Mucosa of stomach (tissue), 1 donor: ENCODE data around the gene ZSCAN4.

Source experiments
- H3K27me3 ChIP-seq: one replicate; pipeline ENCODE4 v1.7.0; 2013; ENCODE audit warnings: mild to moderate bottlenecking, low read length; ENCODE audit not compliant: control insufficient read depth, insufficient read depth
- H3K36me3 ChIP-seq: one replicate; pipeline ENCODE4 v1.7.0; 2013; ENCODE audit warnings: low read length; ENCODE audit not compliant: control insufficient read depth, insufficient read depth
- H3K4me1 ChIP-seq: one replicate; pipeline ENCODE4 v1.7.0; 2013; ENCODE audit warnings: mild to moderate bottlenecking, low read length; ENCODE audit not compliant: control insufficient read depth, insufficient read depth
- H3K4me3 ChIP-seq: one replicate; pipeline ENCODE4 v1.7.0; 2013; ENCODE audit warnings: low read length
- H3K9ac ChIP-seq: one replicate; pipeline ENCODE4 v1.7.0; 2013; ENCODE audit warnings: mild to moderate bottlenecking, low read length, moderate library complexity
- H3K9me3 ChIP-seq: one replicate; pipeline ENCODE4 v1.7.0; 2013; ENCODE audit warnings: mild to moderate bottlenecking, low read length, moderate library complexity; ENCODE audit not compliant: control insufficient read depth
- donor health status: Pancreatic carcinoma.

The ZSCAN4 gene

DNA sequence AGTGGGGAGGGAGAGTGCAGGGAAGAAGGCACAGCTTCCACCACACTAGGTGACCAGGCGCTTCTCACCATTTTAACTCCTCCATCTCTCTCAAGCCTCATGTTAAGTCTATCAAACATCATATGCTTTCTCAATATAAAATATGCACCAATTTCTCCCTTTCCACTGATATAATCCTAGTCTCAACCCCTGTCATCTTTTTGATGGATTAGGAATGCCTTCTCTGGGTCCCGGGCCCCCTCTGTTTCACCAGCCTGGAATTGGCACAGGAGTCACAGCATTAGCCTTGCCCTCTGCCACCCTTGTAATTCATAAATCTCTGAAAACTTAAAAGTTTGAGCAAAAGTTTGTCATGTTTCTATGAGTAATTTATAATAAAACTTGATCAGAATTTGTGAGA is at the start of gene ZSCAN4:
TSS of gene ZSCAN4 (plus strand) at position 301 of the 400 bp plus-strand sequence. CDS start 7,211 bp downstream, outside the sequence.
- Histone ChIP-seq H3K4me1 (no peaks in the 10 kb centered on the region), H3K9ac (no peak within 1 kb of the TSS), H3K36me3 (no peaks in the 10 kb centered on the region), H3K4me3 (no peak within 1 kb of the TSS), H3K27me3 (no peaks in the 10 kb centered on the region), H3K9me3 (no peaks in the 10 kb centered on the region)

GRCh38 chr19:57620673-57621348 is 47.9 kb upstream of the ZSCAN4 start:
- H3K27me3 ChIP-seq: no peaks in the 10 kb centered on the region
- H3K4me3 ChIP-seq: no peak overlapping the region
- H3K4me1 ChIP-seq: no peaks in the 10 kb centered on the region
- H3K9me3 ChIP-seq: peaks cover 85% of the 10 kb centered on the region
- H3K9ac ChIP-seq: no peak overlapping the region
- peaks cover 47% of the 10 kb centered on the region for H3K36me3 ChIP-seq

GRCh38 chr19:57623091-57623490 is 45.6 kb upstream of the ZSCAN4 start:
- Histone ChIP-seq H3K9me3 (peaks cover 65% of the 10 kb centered on the region), H3K4me1 (no peaks in the 10 kb centered on the region), H3K4me3 (no peak overlapping the region), H3K27me3 (no peaks in the 10 kb centered on the region), H3K9ac (no peak overlapping the region), H3K36me3 (peaks cover 34% of the 10 kb centered on the region)

- Histone ChIP-seq H3K9ac (peak within 1 kb of the TSS; percentile 78), H3K36me3 (no peaks in the 10 kb centered on the region)
Measured at GRCh38 chr19:57632987-57633831, 35.5 kb upstream of the ZSCAN4 start, which contains the start of gene ZNF211. TSS of gene ZNF211 (plus strand) at chr19:57633168. CDS start at chr19:57633347, 179 bp downstream.

GRCh38 chr19:57633832-57634131 is 35.0 kb upstream of the ZSCAN4 start:
- Histone ChIP-seq H3K36me3 (no peaks in the 10 kb centered on the region), H3K4me3 (peak overlapping the region; percentile 26), H3K27me3 (no peaks in the 10 kb centered on the region), H3K9ac (peak overlapping the region; percentile 78), H3K4me1 (peaks cover 5% of the 10 kb centered on the region), H3K9me3 (peaks cover 7% of the 10 kb centered on the region)

More at GRCh38 chr19:57632987-57633831, 35.5 kb upstream of the ZSCAN4 start, which contains the start of gene ZNF211:
- no peaks in the 10 kb centered on the region for H3K27me3 ChIP-seq
- H3K4me1 ChIP-seq: peaks cover 5% of the 10 kb centered on the region
- peaks cover 7% of the 10 kb centered on the region for H3K9me3 ChIP-seq
- H3K4me3 ChIP-seq: peak within 1 kb of the TSS; percentile 26

DNA sequence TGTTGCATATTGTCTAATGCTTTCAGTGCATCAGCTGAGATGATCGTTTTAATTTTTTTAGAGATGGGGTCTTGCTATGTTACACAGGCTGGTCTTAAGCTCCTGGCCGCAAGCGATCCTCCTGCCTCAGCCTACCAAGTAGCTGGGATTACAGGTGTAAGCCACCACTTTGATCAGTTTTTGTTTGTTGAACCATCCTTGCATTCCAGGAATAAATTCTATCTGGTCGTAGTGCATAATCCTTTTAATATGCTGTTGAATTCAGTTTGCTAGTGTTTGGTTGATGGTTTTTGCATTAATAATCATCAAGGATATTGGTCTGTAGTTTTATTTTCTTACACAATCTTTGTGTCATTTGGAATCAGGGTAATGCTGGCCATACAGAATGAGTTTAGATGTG is 31.4 kb upstream of the ZSCAN4 start:
- Histone ChIP-seq H3K9me3 (peaks cover 34% of the 10 kb centered on the region), H3K27me3 (no peaks in the 10 kb centered on the region), H3K36me3 (peaks cover 23% of the 10 kb centered on the region), H3K9ac (no peak overlapping the region), H3K4me1 (peaks cover 5% of the 10 kb centered on the region), H3K4me3 (no peak overlapping the region)

DNA sequence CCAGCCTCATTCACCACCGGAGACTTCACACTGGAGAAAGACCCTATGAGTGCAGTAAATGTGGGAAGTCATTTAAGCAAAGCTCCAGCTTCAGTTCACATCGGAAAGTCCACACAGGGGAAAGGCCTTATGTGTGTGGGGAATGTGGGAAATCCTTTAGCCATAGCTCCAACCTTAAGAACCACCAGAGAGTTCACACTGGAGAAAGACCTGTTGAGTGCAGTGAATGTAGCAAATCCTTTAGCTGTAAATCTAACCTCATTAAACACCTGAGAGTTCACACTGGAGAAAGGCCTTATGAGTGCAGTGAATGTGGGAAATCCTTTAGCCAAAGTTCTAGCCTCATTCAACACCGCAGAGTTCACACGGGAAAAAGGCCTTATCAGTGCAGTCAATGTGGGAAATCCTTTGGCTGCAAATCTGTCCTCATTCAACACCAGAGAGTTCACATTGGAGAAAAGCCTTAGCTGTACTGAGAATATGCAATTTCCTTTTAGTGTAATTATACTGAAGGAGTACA is 27.0 kb upstream of the ZSCAN4 start:
- no peaks in the 10 kb centered on the region for H3K27me3 ChIP-seq
- peaks cover 41% of the 10 kb centered on the region for H3K9me3 ChIP-seq
- H3K9ac ChIP-seq: no peak overlapping the region
- H3K36me3 ChIP-seq: peaks cover 23% of the 10 kb centered on the region
- H3K4me1 ChIP-seq: no peaks in the 10 kb centered on the region
- no peak overlapping the region for H3K4me3 ChIP-seq

DNA sequence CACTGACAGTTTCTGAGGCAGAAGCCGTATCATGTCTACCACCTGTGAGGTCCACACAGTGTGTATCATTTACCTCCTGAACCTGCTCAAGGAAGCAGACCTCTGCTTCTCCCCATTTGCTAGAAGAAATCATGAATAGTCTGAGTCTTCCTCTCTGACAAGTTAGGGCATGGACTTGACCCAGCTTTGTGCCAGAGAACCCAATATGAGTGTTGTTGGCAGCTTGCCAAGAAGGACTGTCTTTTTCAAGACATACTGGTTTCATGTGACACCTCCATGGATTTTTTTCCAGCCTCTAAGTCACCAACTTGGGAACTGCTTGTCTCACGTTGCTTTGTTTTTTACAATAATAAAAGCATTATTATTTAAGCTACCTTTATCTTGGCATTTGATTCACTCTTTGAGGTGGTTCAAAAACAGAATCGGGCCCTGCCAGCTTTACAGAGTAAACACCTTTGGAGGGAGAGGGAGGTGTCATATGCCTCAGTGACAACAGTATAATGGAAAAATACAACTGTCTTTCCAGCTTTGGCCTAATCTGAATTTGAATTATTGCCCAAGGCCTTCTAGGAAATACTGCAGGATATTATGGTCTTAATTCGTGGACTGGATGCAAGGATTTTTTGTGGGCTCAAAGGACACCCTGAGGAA is 26.2 kb upstream of the ZSCAN4 start:
- Histone ChIP-seq H3K9ac (no peak overlapping the region), H3K36me3 (peaks cover 23% of the 10 kb centered on the region), H3K9me3 (peaks cover 34% of the 10 kb centered on the region), H3K4me3 (no peak overlapping the region), H3K27me3 (no peaks in the 10 kb centered on the region), H3K4me1 (no peaks in the 10 kb centered on the region)

DNA sequence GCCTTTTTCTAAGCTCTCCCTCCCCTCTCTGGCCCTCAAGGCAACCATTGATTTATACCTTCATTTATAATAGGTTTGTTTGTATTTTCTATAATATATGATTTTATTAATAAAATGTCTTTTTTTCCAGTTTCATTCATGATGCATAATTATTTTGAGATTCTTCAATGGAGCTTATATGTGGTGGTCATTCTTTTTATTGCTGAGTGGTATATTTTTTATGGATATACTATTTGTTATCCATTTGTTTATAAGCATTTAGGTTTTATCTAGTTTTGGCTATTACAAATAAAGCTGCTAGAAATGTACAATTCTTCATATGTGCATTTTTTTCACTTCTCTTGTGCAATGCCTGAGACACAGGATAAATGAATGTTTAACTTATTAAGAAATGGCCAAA is 25.0 kb upstream of the ZSCAN4 start:
- peaks cover 34% of the 10 kb centered on the region for H3K9me3 ChIP-seq
- no peaks in the 10 kb centered on the region for H3K27me3 ChIP-seq
- H3K4me1 ChIP-seq: no peaks in the 10 kb centered on the region
- peaks cover 23% of the 10 kb centered on the region for H3K36me3 ChIP-seq
- H3K4me3 ChIP-seq: no peak overlapping the region
- H3K9ac ChIP-seq: no peak overlapping the region

DNA sequence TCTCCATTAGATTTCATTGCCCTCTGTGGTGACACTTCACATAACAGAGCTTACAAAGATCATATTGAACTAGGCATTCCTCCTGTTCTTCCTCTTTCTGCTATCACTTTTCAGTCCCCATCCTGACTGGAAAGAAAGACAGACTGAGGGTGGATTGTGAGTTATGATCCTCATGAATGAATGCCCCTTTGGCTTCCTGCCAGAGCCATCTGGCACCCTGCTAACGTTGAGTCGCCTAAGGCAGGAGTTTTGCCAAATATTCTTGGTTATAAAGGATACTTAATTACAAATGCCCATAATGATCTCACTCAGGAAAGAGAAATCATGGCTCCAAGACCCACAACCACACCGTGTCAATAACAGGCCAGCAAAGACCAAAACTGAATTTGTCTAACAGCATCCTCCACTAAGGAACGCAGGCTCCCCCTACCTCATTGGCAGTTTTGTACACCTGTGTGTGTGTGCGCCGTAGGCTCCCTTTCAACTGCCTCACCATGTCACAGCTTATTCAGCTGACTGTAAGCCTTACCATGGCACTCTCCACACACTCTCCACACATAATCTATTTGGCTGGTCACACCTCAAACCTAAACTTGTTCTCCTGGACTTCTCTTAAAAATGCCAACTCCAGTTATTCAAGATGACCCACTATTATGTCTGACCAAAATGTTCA is 20.3 kb upstream of the ZSCAN4 start:
- Histone ChIP-seq H3K4me1 (peaks cover 16% of the 10 kb centered on the region), H3K9ac (no peak overlapping the region), H3K9me3 (no peaks in the 10 kb centered on the region), H3K36me3 (no peaks in the 10 kb centered on the region), H3K4me3 (peak overlapping the region; percentile 1), H3K27me3 (no peaks in the 10 kb centered on the region)

DNA sequence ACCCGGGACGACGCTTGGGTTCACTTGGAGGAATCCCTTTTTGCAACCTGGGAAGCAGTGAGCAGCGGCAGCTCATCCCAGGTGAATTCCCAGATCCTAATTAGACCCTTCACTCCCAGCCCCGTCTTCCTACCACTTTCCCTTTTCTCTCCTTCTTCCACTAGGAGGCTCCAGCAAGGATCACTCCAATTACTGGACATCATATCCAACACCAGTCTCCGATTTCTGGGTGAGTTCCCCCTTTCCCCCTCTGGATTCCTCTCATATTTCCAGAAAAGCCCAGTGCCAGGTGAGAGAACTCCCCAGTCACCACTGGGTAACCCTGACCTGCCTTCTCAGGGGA is 17.1 kb upstream of the ZSCAN4 start:
- Histone ChIP-seq H3K36me3 (no peaks in the 10 kb centered on the region), H3K4me3 (peak overlapping the region; percentile 12), H3K9me3 (no peaks in the 10 kb centered on the region), H3K4me1 (peaks cover 40% of the 10 kb centered on the region), H3K9ac (peak overlapping the region; percentile 51), H3K27me3 (no peaks in the 10 kb centered on the region)
